T47D (cell line): ENCODE results near the gene MED27.

ENCODE experiments used
- DNase-seq, 2 experiments: peaks; one replicate each; pipeline versions ENCODE4 v3.0.0 to v3.0.0-alpha.2; 2011 to 2012; ENCODE audit warnings: low read depth in 1 of 2, low spot score in 1 of 2
- JUND ChIP-seq: IDR thresholded peaks from 2 replicates; pipeline ENCODE4 v1.6.1; 2012; ENCODE audit warnings: low read depth
- in situ Hi-C: cut with HindIII; loops from 2 replicates; pipeline ENCODE4 v1.10.0; 2016; ENCODE audit warnings: low sequenced_read_pairs, low pct_unique_long_range_greater_than_20kb

The MED27 gene

GRCh38 chr9:131865446-131866195, 214.0 kb downstream of the MED27 start:
- in situ Hi-C loops, result no loop called here
- no peak for DNase-seq
- TF ChIP-seq JUND, result no peak

DNA sequence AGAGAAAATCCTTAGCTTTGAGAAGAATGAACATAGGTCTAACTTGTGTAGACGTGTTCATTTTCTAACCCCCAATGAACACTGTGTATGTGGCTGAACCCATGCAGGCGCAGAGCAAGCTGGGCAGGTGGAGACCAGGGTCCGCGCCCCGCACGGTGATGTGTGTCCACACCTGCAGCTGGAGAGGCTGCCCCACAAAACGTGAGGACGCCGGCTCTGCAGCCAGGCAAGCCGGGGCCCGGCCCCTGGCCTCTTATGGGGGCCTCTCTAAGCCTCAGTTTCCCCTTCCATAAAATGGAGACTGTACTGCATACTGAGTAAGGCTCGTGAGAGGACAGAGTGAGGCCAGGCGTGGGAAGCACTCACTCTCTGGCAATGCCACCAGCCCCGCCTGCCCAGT, 215.1 kb downstream of the MED27 start:
- no peak for DNase-seq
- no peak for TF ChIP-seq JUND

GRCh38 chr9:131863306-131863896, 216.3 kb downstream of the MED27 start:
- in situ Hi-C loops, result no loop called here
- no peak for DNase-seq
- no peak for TF ChIP-seq JUND

More for the DNA sequence above, 215.1 kb downstream of the MED27 start:
- in situ Hi-C loops, result no loop called here

DNA sequence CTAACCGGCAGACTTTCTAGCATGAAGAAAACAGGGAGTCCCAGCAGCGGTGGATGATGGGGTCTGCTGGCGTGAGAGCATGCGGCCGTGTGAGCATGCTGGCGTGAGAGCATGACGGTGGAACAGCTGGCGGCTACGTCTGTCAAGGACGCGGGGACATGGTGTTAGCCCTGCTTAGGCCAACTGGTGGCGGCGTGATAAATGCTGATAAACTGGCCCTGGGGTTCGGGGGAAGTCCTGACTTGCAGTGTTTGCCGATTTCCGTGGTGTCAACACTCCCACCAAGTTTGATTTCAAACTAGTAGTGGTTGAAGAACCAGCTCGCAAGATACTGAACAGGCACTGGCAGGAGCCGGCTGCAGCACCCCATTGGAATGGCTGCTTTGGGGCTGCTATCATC, 217.4 kb downstream of the MED27 start:
- no peak for DNase-seq
- in situ Hi-C loops, result no loop called here
- no peak for TF ChIP-seq JUND

GRCh38 chr9:131860430-131860829, 219.2 kb downstream of the MED27 start:
- no peak for DNase-seq
- in situ Hi-C loops, result no loop called here
- no peak for TF ChIP-seq JUND

GRCh38 chr9:131858147-131858546, 221.5 kb downstream of the MED27 start:
- no peak for TF ChIP-seq JUND
- in situ Hi-C loops, result no loop called here
- DNase-seq, result no peak

DNA sequence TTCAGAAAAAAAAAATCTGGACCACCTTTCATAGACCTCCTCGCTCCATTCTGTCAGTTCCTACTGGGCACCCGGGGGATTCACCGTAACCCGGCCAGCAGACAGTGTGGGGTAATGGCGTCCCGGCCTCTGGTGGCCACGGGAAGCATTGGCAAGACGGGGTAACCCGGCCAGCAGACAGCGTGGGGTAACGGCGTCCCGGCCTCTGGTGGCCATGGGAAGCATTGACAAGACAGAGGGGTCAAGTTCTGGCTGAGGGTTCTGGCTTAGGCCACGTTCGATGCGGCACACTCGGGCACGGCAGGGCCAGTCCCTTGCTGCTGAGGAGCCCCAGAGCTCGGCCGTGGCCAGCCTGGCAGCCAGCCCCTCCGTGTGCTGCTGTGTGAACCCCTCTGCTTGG, 223.6 kb downstream of the MED27 start:
- in situ Hi-C loops, result no loop called here
- DNase-seq, result no peak

GRCh38 chr9:131854896-131855613, 224.6 kb downstream of the MED27 start:
- no peak for TF ChIP-seq JUND
- DNase-seq, result no peak
- in situ Hi-C loops, result no loop called here

More for the DNA sequence above, 223.6 kb downstream of the MED27 start:
- no peak for TF ChIP-seq JUND

DNA sequence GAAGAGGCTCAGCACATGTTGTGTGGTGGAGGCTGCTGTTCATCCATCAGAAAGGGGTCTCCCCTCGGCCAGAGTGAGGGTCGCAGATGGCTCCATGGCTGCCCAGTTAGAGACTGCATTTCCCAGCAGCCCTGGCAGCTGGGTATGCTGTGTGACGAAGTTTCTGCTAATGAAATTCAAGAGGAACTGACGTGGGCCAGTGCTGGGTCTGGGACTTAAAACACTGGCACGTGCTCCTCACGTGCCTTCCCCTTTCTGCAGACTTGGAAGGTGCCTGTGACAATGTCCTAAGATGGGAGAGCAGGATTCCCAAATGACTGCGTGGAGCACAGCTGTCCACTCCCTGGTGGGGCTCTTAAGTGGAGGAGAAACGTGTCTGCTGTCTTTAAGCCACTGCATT, 225.3 kb downstream of the MED27 start:
- in situ Hi-C loops, result no loop called here
- no peak for TF ChIP-seq JUND
- no peak for DNase-seq

GRCh38 chr9:131853434-131853833, 226.2 kb downstream of the MED27 start:
- no peak for TF ChIP-seq JUND
- in situ Hi-C loops, result no loop called here
- DNase-seq, result no peak

DNA sequence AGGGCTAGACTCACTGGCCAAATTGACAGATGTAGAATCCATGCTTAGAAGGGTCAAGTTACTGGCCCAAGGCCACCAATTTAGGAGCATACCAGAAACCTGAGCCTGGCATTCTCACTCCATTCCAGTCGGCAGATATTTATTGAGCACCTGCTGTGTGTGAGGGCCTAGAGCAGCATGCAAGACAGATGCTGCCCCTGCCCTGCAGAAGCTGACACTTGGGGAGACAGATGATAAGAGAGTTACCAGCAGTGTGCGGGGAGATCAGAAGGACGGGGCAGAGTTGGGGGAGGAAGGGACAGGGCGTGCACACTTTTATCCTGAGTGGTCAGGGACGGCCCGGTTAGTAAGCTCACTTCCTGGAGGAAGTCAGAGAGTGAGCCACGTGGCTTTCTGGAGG, 228.3 kb downstream of the MED27 start:
- in situ Hi-C loops, result no loop called here
- no peak for DNase-seq
- TF ChIP-seq JUND, result no peak

GRCh38 chr9:131849391-131849790, 230.3 kb downstream of the MED27 start:
- in situ Hi-C loops, result no loop called here
- no peak for TF ChIP-seq JUND
- no peak for DNase-seq

DNA sequence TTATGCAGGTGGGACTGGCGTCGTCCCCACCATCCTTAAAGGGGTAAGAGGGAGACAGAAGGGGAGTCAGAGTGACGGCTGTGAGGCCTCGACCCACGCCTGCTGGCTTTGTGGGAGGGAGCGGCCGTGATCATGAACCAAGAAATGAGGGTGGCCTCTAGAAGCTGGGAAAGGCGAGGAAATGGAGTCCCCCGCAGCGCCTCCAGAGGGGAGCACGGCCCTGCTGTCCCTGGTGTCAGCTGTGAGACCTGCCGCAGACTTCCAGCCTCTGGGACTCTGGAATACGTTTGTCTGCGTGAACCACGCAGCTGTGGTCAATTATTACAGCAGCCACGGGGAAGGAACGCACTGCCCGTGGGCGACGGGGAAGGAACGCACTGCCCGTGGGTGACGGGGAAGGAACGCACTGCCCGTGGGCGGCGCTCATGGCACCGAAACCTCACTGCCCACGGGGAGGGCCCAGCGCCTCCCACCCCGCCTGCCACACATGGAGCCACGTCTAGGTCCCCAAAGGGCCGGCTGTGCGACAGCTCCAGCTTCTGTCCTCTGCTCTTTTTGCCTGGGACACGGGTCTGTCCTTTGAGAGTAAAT, 231.0 kb downstream of the MED27 start:
- no peak for TF ChIP-seq JUND
- in situ Hi-C loops, result no loop called here
- no peak for DNase-seq
